Adrenal gland (tissue), 12 donors: ENCODE measurements around the gene KRTAP12-1. TPM values are rescaled to one million over a fixed set of nuclear protein-coding genes. Genes with fewer than 3 reads are reported as not detected.

ENCODE experiments used
- DNase-seq, 7 donors: peaks; one replicate each; pipeline ENCODE4 v3.0.0-alpha.2; 2019 to 2020
- H3K27ac ChIP-seq, 5 donors: fragments of 200-600 bp; sonication (generic) in 4 of 5; 1 replicate in 3 of 5; 2 replicates in 2 of 5; pipeline versions ENCODE4 v1.5.1 to v1.8.0; 2016 to 2020; ENCODE audit warnings: mild to moderate bottlenecking in 1 of 5
- H3K27me3 ChIP-seq: fragments of 200-600 bp; 2 replicates; pipeline ENCODE4 v1.8.0; 2021
- H3K36me3 ChIP-seq, 2 donors: fragments of 200-600 bp; replicated peaks in 1 of 2; 1 replicate in 1 of 2; 2 replicates in 1 of 2; pipeline versions ENCODE4 v1.5.1 to v1.8.0; 2018 to 2022
- H3K4me1 ChIP-seq, 2 donors: fragments of 200-600 bp; replicated peaks in 1 of 2; 1 replicate in 1 of 2; 2 replicates in 1 of 2; pipeline versions ENCODE4 v1.5.1 to v1.8.0; 2018 to 2021
- H3K4me3 ChIP-seq, 4 donors: fragments of 200-600 bp; sonication (generic) in 3 of 4; one replicate each; pipeline ENCODE4 v1.5.1; 2016 to 2018
- H3K9me3 ChIP-seq, 3 donors: fragments of 200-600 bp; sonication (generic) in 1 of 3; replicated peaks in 1 of 3; 1 replicate in 2 of 3; 2 replicates in 1 of 3; pipeline versions ENCODE4 v1.5.1 to v1.8.0; 2016 to 2021
- POLR2A ChIP-seq, 2 donors: fragments of 450-650 bp; IDR thresholded peaks; one replicate each; pipeline ENCODE4 v1.6.1; 2017; ENCODE audit warnings: antibody characterized with exemption in 2 of 2, mild to moderate bottlenecking in 2 of 2, moderate library complexity in 1 of 2
- WGBS, 4 donors: extraction: QIAGEN DNeasy Blood & Tissue Kit in 2 of 4; methylation state at CpG; one replicate each; pipeline versions ENCODE4 v1.1.5 to v1.1.7; 2013 to 2017; 5-methylcytosine and 5-hydroxymethylcytosine counted together
- intact Hi-C, 2 donors: fragments of 100-400 bp; cut with DNase I; formaldehyde crosslinking; loops; one replicate each; pipeline versions ENCODE4 v1.14.1 to v1.15.0; 2022 to 2023
- polyA plus RNA-seq, 3 donors: library from polyadenylated mRNA; stranded (reverse); fragments of 200-250 nt in 2 of 3; fragments of 350-450 nt in 1 of 3; fragmentation: Illumina TruSeq in 1 of 3; extraction: RNeasy Lipid Tissue Mini Kit (QIAGEN cat#74804) in 1 of 3; gene quantifications; one replicate each; pipeline ENCODE4 v1.2.3, GENCODE V29; 2013 to 2014
- small RNA-seq, 2 donors: library from RNA; depleted of rRNA; stranded (forward); fragments of <200 nt; gene quantifications; one replicate each; pipeline ENCODE3, GENCODE V24; 2016
- total RNA-seq, 9 donors: library from RNA; depleted of rRNA in 4 of 9; stranded (reverse); fragments of >200 nt in 4 of 9; fragments of 120-200 nt in 1 of 9; fragmentation: NEBNext Ultra II Directional in 1 of 9; extraction: Animal tissue kit (Norgen Biotek cat#: 25700) in 1 of 9; gene quantifications; one replicate each; pipeline versions ENCODE4 v1.1.0 to v1.2.4, GENCODE V29; 2013 to 2023
- TF ChIP-seq, protein P1 (sequence below), 6 experiments: fragments of 450-650 bp in 4 of 6; fragments of 200-600 bp in 2 of 6; sonication (generic) in 1 of 6; IDR thresholded peaks; 1 replicate in 5 of 6; 2 replicates in 1 of 6; pipeline versions ENCODE4 v1.5.1 to v1.8.0; 2016 to 2021; ENCODE audit warnings: antibody characterized with exemption in 6 of 6, mild to moderate bottlenecking in 2 of 6, moderate library complexity in 1 of 6
- donor health status: healthy with polysubstance abuse.
- donor health status: Bipolar disorder and iron deficiency.
- donor health status: DM: yes; HTN: yes; CAD: no.
- donor health status: DM: no; HTN: no; CAD: no.
- donor health status: DM: no; HTN: no; CAD: no.
- donor health status: DM: yes; HTN: yes; CAD: no.

KRTAP12-1 gene
- total and polyA plus RNA-seq, 12 donors: not detected

DNA sequence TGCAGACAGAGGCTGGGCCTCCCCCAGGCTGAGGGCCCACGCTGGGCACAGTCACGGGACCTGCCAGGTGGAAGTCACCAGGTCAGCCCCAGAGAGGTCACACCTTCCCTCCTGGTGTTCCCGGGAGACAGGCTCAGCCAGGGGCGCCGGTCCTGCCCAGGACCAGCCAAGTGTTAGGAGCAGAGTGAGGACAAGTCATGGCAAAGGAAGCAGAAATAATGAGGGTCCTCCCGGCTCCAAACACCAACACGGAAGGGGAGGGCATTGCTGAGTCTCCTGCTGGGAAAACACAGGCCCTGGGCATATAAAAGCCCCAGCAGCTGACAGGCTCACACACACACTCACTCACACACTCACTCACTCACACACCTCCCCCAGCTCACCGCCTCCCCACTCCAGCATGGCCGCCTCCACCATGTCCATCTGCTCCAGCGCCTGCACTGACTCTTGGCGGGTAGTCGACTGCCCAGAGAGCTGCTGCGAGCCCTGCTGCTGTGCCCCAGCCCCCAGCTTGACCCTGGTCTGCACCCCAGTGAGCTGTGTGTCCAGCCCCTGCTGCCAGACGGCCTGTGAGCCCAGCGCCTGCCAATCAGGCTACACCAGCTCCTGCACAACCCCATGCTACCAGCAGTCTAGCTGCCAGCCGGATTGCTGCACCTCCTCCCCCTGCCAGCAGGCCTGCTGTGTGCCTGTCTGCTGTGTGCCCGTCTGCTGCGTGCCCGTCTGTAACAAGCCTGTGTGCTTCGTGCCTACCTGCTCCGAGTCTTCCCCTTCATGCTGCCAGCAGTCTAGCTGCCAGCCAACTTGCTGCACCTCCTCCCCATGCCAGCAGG lies 44.7 kb downstream of the KRTAP12-1 start, which contains the start of gene KRTAP10-10:
Gene KRTAP10-10, plus strand, starts transcription at position 339 of the 833 bp plus-strand sequence. Its CDS starts 62 bp downstream, at position 401.
- Histone ChIP-seq H3K27me3 (no peaks in the 10 kb centered on the region), H3K36me3 (no peaks in the 10 kb centered on the region)
- 22 to 56% (median 54%) methylated on average over 5 to 21 of the region's 21 CpGs for WGBS, 4 donors

DNA sequence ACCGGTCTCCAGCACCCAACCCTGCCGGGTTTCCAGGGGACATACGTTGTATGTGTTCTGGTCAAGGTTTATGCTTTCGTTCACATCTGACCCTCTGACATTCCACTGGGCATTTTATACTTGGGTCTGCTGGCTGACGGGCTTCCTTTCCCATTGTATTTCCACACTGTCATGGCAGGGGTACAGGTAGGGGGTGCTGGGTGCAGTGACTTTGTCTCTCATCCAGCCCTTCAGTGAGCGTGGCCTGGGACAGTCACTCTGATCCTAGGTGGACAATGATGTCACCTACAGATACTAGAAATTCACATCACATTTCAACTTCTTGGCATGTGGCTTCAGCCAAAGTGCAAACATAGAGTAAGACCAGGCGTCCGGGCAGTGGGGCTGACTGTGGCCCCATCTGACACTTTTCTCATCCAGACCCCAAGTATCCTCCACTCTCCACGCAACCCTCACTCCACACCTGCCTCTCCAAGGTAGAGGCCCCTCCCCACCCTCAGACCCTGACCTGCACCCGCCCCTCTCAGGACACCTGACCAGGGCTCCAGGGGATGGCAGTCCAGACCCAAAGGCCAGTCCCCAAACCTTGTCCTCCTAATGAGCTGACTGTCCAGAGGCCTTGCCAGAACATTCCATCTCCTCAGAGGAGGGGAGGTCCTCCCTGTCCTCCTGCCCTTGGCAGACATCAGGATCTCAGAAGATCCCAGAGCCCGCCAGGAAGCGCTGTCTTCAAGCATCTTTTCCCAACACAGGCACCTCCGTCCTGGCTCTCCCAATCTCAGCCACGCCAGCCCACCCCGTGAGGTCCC lies 45.5 kb downstream of the KRTAP12-1 start:
- H3K9me3 ChIP-seq: peaks cover 0 to 4% (median 0%) of the 10 kb centered on the region in 3 donors
- TF ChIP-seq, protein P1, sequence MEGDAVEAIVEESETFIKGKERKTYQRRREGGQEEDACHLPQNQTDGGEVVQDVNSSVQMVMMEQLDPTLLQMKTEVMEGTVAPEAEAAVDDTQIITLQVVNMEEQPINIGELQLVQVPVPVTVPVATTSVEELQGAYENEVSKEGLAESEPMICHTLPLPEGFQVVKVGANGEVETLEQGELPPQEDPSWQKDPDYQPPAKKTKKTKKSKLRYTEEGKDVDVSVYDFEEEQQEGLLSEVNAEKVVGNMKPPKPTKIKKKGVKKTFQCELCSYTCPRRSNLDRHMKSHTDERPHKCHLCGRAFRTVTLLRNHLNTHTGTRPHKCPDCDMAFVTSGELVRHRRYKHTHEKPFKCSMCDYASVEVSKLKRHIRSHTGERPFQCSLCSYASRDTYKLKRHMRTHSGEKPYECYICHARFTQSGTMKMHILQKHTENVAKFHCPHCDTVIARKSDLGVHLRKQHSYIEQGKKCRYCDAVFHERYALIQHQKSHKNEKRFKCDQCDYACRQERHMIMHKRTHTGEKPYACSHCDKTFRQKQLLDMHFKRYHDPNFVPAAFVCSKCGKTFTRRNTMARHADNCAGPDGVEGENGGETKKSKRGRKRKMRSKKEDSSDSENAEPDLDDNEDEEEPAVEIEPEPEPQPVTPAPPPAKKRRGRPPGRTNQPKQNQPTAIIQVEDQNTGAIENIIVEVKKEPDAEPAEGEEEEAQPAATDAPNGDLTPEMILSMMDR (IDR thresholded peaks at IDR 0.05): no peak
- TF ChIP-seq POLR2A (IDR thresholded peaks at IDR 0.05): no peak
- H3K4me3 ChIP-seq: no peak overlapping the region
- no peaks in the 10 kb centered on the region for H3K4me1 ChIP-seq
- peak in 1 of 7 donors; percentile 27 for DNase-seq
- no peak overlapping the region for H3K27ac ChIP-seq
- WGBS, 4 donors: 80 to 86% (median 82%) methylated on average over 12 to 15 of the region's 15 CpGs
- H3K27me3 ChIP-seq: no peaks in the 10 kb centered on the region
- intact Hi-C loops: no loop called here
- H3K36me3 ChIP-seq: no peaks in the 10 kb centered on the region

More for the DNA sequence above, 44.7 kb downstream of the KRTAP12-1 start, which contains the start of gene KRTAP10-10:
- Histone ChIP-seq H3K9me3 (no peaks in the 10 kb centered on the region), H3K27ac (no peak within 1 kb of the TSS), H3K4me1 (no peaks in the 10 kb centered on the region), H3K4me3 (no peak within 1 kb of the TSS)
- DNase-seq: peak in 1 of 7 donors; percentile 11
- TF ChIP-seq POLR2A (IDR thresholded peaks at IDR 0.05): no peak
- TF ChIP-seq, protein P1 (IDR thresholded peaks at IDR 0.05): no peak
- intact Hi-C loops: no loop called here

DNA sequence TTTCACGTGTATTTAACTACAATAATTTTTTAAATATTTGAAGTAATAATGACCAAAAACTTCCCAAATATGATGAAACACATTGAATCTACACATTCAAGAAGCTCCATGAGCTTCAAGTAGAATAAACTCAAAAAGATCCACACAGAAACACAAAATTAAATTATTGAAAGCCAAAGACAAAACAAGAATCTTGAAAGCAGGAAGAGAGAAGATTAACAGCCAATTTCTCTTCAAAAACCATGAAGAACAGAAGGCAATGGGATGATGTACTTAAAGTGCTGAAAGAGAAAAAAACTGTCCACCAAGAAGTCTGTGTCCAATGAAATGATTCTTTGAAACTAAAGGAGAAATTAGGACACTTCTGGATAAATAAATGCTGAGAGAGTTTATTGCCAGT lies 49.9 kb downstream of the KRTAP12-1 start:
- peaks cover 0 to 6% (median 0%) of the 10 kb centered on the region in 3 donors for H3K9me3 ChIP-seq
- H3K36me3 ChIP-seq: no peaks in the 10 kb centered on the region
- intact Hi-C loops: no loop called here
- H3K4me1 ChIP-seq: no peaks in the 10 kb centered on the region
- no peak overlapping the region for H3K27ac ChIP-seq
- 71 to 82% (median 77%) methylated on average over 1 of the region's 1 CpG for WGBS, 4 donors
- TF ChIP-seq POLR2A (IDR thresholded peaks at IDR 0.05): no peak
- TF ChIP-seq, protein P1 (IDR thresholded peaks at IDR 0.05): no peak
- H3K4me3 ChIP-seq: no peak overlapping the region
- no peaks in the 10 kb centered on the region for H3K27me3 ChIP-seq
- DNase-seq: no peak

Small RNA genes lying within 50 kb of the gene (small RNA-seq; reads per million reads assigned to genes)
- gene KRTAP12-6P: 0 reads per million in 2 donors

Other genes with a start within 250 kb of the KRTAP12-1 start
- gene LRRC3, start 226.7 kb downstream of the KRTAP12-1 start, total RNA-seq: 1 to 10 TPM in 7 of 9 donors, under 1 TPM in 2; 0.67 to 3.2 (median 2.3) TPM
- 1 to 10 TPM in 2 of 3 donors, under 1 TPM in 1; 0.97 to 1.9 (median 1.0) TPM for gene LRRC3, start 226.7 kb downstream of the KRTAP12-1 start, polyA plus RNA-seq
- not detected for gene KRTAP10-1, start 142.0 kb downstream of the KRTAP12-1 start, total RNA-seq
- gene KRTAP10-1, start 142.0 kb downstream of the KRTAP12-1 start, polyA plus RNA-seq: not detected
- not detected for gene KRTAP10-2, start 130.7 kb downstream of the KRTAP12-1 start, total RNA-seq
- gene KRTAP10-2, start 130.7 kb downstream of the KRTAP12-1 start, polyA plus RNA-seq: not detected
- gene KRTAP10-3, start 123.4 kb downstream of the KRTAP12-1 start, total RNA-seq: not detected
- not detected for gene KRTAP10-3, start 123.4 kb downstream of the KRTAP12-1 start, polyA plus RNA-seq
- not detected for gene KRTAP10-4, start 108.4 kb downstream of the KRTAP12-1 start, total RNA-seq
- gene KRTAP10-4, start 108.4 kb downstream of the KRTAP12-1 start, polyA plus RNA-seq: not detected
- not detected for gene KRTAP10-5, start 101.6 kb downstream of the KRTAP12-1 start, total RNA-seq
- gene KRTAP10-5, start 101.6 kb downstream of the KRTAP12-1 start, polyA plus RNA-seq: not detected
- not detected for gene KRTAP10-6, start 89.7 kb downstream of the KRTAP12-1 start, total RNA-seq
- not detected for gene KRTAP10-6, start 89.7 kb downstream of the KRTAP12-1 start, polyA plus RNA-seq
- not detected for gene KRTAP10-7, start 81.6 kb downstream of the KRTAP12-1 start, total RNA-seq
- not detected for gene KRTAP10-7, start 81.6 kb downstream of the KRTAP12-1 start, polyA plus RNA-seq
- not detected for gene KRTAP10-8, start 70.1 kb downstream of the KRTAP12-1 start, total RNA-seq
- not detected for gene KRTAP10-8, start 70.1 kb downstream of the KRTAP12-1 start, polyA plus RNA-seq
- not detected for gene KRTAP10-9, start 55.1 kb downstream of the KRTAP12-1 start, total RNA-seq
- not detected for gene KRTAP10-9, start 55.1 kb downstream of the KRTAP12-1 start, polyA plus RNA-seq
- gene KRTAP10-10, start 44.8 kb downstream of the KRTAP12-1 start, total RNA-seq: not detected
- gene KRTAP10-10, start 44.8 kb downstream of the KRTAP12-1 start, polyA plus RNA-seq: not detected
- not detected for gene KRTAP10-11, start 35.7 kb downstream of the KRTAP12-1 start, total RNA-seq
- gene KRTAP10-11, start 35.7 kb downstream of the KRTAP12-1 start, polyA plus RNA-seq: not detected
- not detected for gene KRTAP12-4, start 27.5 kb downstream of the KRTAP12-1 start, total RNA-seq
- not detected for gene KRTAP12-4, start 27.5 kb downstream of the KRTAP12-1 start, polyA plus RNA-seq
- not detected for gene KRTAP12-3, start 24.2 kb downstream of the KRTAP12-1 start, total RNA-seq
- gene KRTAP12-3, start 24.2 kb downstream of the KRTAP12-1 start, polyA plus RNA-seq: not detected
- not detected for gene KRTAP12-2, start 15.2 kb downstream of the KRTAP12-1 start, total RNA-seq
- gene KRTAP12-2, start 15.2 kb downstream of the KRTAP12-1 start, polyA plus RNA-seq: not detected
- gene KRTAP10-12, start 15.0 kb upstream of the KRTAP12-1 start, total RNA-seq: not detected
- gene KRTAP10-12, start 15.0 kb upstream of the KRTAP12-1 start, polyA plus RNA-seq: not detected
- not detected for gene TSPEAR, start 29.4 kb upstream of the KRTAP12-1 start, total RNA-seq
- gene TSPEAR, start 29.4 kb upstream of the KRTAP12-1 start, polyA plus RNA-seq: not detected
- 10 to 100 TPM; 50.8 to 99.9 (median 74.0) TPM for gene UBE2G2, start 119.7 kb upstream of the KRTAP12-1 start, total RNA-seq
- 10 to 100 TPM; 44.8 to 72.8 (median 63.7) TPM for gene UBE2G2, start 119.7 kb upstream of the KRTAP12-1 start, polyA plus RNA-seq
- 10 to 100 TPM; 61.1 to 92.3 (median 79.4) TPM for gene SUMO3, start 135.9 kb upstream of the KRTAP12-1 start, total RNA-seq
- gene SUMO3, start 135.9 kb upstream of the KRTAP12-1 start, polyA plus RNA-seq: 10 to 100 TPM; 21.1 to 70.6 (median 36.4) TPM
- 100 to 1,000 TPM; 114 to 467 (median 222) TPM for gene PTTG1IP, start 191.5 kb upstream of the KRTAP12-1 start, total RNA-seq
- 100 to 1,000 TPM; 110 to 138 (median 118) TPM for gene PTTG1IP, start 191.5 kb upstream of the KRTAP12-1 start, polyA plus RNA-seq
- 100 to 1,000 TPM in 4 of 9 donors, 10 to 100 TPM in 4, 1 to 10 TPM in 1; 6.3 to 212 (median 96.7) TPM for gene ITGB2, start 238.7 kb upstream of the KRTAP12-1 start, total RNA-seq
- 100 to 1,000 TPM in 2 of 3 donors, 10 to 100 TPM in 1; 10.9 to 249 (median 101) TPM for gene ITGB2, start 238.7 kb upstream of the KRTAP12-1 start, polyA plus RNA-seq